Measurements from ENCODE around the gene COA8.

DNA sequence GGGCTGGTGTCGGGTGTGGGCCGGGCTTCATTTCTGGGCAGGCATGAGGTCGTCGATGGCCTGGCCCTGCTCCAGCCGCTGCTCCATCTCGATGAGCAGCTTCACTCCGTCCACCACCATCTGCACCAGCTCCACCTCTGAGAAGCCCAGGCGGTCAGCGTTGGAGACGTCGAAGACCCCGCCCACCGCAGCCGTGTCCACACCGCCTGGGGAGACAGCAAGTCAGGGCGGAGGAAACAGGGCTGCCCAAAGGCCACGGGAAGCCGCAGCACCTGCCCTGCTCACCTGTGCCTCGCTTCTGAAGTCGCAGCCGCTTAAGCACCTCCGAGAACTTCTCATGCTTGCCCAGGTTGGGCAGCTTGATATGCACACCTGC is 42.9 kb upstream of the COA8 start:
- TF ChIP-seq, protein P1, sequence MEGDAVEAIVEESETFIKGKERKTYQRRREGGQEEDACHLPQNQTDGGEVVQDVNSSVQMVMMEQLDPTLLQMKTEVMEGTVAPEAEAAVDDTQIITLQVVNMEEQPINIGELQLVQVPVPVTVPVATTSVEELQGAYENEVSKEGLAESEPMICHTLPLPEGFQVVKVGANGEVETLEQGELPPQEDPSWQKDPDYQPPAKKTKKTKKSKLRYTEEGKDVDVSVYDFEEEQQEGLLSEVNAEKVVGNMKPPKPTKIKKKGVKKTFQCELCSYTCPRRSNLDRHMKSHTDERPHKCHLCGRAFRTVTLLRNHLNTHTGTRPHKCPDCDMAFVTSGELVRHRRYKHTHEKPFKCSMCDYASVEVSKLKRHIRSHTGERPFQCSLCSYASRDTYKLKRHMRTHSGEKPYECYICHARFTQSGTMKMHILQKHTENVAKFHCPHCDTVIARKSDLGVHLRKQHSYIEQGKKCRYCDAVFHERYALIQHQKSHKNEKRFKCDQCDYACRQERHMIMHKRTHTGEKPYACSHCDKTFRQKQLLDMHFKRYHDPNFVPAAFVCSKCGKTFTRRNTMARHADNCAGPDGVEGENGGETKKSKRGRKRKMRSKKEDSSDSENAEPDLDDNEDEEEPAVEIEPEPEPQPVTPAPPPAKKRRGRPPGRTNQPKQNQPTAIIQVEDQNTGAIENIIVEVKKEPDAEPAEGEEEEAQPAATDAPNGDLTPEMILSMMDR (IDR thresholded peaks at IDR 0.05 in 2 of 3, conservative IDR thresholded peaks at IDR 0.05 in 1 of 3; ENCODE audit: insufficient read depth in 2 of 3, low read depth in 1 of 3, low read length in 3 of 3), result no peak
- TF ChIP-seq ZNF347 (CRISPR knock-in tag; IDR thresholded peaks at IDR 0.05; ENCODE audit: low read depth), result no peak
- no peak for TF ChIP-seq KDM4B (IDR thresholded peaks at IDR 0.05; ENCODE audit: borderline replicate concordance in 2 of 2, low read depth in 1 of 2)
